Measurements from ENCODE around the gene OR51B6.

GRCh38 chr11:5380740-5381342 lies 29.5 kb downstream of the OR51B6 start:
- TF ChIP-seq ZNF354B (CRISPR knock-in tag; IDR thresholded peaks at IDR 0.05) (no peak), NR2F1 (CRISPR knock-in tag; IDR thresholded peaks at IDR 0.05) (no peak), NFIC (IDR thresholded peaks at IDR 0.05; ENCODE audit: low read length) (no peak), CTCF (CRISPR knock-in tag; IDR thresholded peaks at IDR 0.05) (peak; percentile 80), PATZ1 (CRISPR knock-in tag; IDR thresholded peaks at IDR 0.05) (no peak), RBAK (CRISPR knock-in tag; IDR thresholded peaks at IDR 0.05) (no peak), ZBTB2 (CRISPR knock-in tag; IDR thresholded peaks at IDR 0.05; ENCODE audit: low read depth) (no peak), EZH2 (conservative IDR thresholded peaks at IDR 0.05; ENCODE audit: low read depth, low read length) (no peak), KLF9 (CRISPR knock-in tag; IDR thresholded peaks at IDR 0.05; ENCODE audit: low read depth) (no peak), BATF2 (CRISPR knock-in tag; IDR thresholded peaks at IDR 0.05) (no peak), MAX (IDR thresholded peaks at IDR 0.05) (no peak), ZBTB40 (IDR thresholded peaks at IDR 0.05) (no peak), ZBTB40 (CRISPR knock-in tag; IDR thresholded peaks at IDR 0.05) (no peak)
